Lower leg skin (tissue), 4 donors: ENCODE data around the gene TMEM150B. TPM values are rescaled to one million over a fixed set of nuclear protein-coding genes. Genes with fewer than 3 reads are reported as not detected.

Experiments used
- DNase-seq, 2 donors: peaks; one replicate each; pipeline ENCODE4 v3.0.0-alpha.2; 2019; ENCODE audit warnings: low spot score in 2 of 2
- H3K4me3 ChIP-seq: fragments of 200-600 bp; sonication (generic); 2 replicates; pipeline ENCODE4 v1.5.1; 2017; ENCODE audit warnings: mild to moderate bottlenecking, low read depth; ENCODE audit not compliant: poor library complexity, severe bottlenecking
- POLR2A ChIP-seq, 2 donors: fragments of 450-650 bp; IDR thresholded peaks; one replicate each; pipeline ENCODE4 v1.6.1; 2016 to 2017; ENCODE audit warnings: antibody characterized with exemption in 2 of 2, mild to moderate bottlenecking in 1 of 2, moderate library complexity in 1 of 2
- WGBS, 2 donors: methylation state at CpG; one replicate each; pipeline ENCODE4 v1.1.5; 2018; 5-methylcytosine and 5-hydroxymethylcytosine counted together
- intact Hi-C: fragments of 100-400 bp; cut with DNase I; formaldehyde crosslinking; loops from one replicate; pipeline ENCODE4 v1.15.0; 2023; ENCODE audit warnings: low total_unique reads
- total RNA-seq, 4 donors: library from RNA; depleted of rRNA; stranded (reverse); fragments of >200 nt; gene quantifications; one replicate each; pipeline ENCODE4 v1.1.0, GENCODE V29; 2016
- TF ChIP-seq, protein P1 (sequence below), 3 donors: fragments of 450-650 bp; IDR thresholded peaks; one replicate each; pipeline ENCODE4 v1.5.1; 2016; ENCODE audit warnings: antibody characterized with exemption in 3 of 3, mild to moderate bottlenecking in 3 of 3, moderate library complexity in 2 of 3

TMEM150B gene, protein sequence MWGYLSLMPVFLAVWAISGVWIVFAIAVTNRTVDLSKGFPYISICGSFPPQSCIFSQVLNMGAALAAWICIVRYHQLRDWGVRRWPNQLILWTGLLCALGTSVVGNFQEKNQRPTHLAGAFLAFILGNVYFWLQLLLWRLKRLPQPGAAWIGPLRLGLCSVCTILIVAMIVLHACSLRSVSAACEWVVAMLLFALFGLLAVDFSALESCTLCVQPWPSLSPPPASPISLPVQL
- total RNA-seq, result under 1 TPM in 1 of 4 donors, not detected in 3; 0.58 TPM

DNA sequence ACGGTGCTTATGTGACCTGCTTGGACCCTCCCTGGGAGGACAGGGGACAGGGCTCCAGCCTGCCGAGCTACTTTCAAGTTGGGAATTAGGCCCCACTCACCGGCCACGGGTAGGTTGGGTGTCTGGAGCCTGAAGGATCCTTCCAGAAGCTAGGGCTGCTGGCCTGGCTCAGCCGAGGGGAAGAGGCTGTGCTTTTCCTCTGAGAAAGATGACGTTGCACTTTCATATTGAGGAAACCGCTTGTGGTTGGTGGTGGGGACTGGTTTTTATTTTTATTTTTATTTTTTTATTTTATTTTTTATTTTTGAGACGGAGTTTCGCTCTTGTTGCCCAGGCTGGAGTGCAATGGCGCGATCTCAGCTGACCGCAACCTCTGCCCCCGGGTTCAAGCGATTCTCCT lies at the start of gene TMEM150B:
TSS of gene TMEM150B (minus strand) at position 170 of the 400 bp plus-strand sequence. CDS start 4,305 bp downstream, outside the sequence.
- TF ChIP-seq, protein P1, sequence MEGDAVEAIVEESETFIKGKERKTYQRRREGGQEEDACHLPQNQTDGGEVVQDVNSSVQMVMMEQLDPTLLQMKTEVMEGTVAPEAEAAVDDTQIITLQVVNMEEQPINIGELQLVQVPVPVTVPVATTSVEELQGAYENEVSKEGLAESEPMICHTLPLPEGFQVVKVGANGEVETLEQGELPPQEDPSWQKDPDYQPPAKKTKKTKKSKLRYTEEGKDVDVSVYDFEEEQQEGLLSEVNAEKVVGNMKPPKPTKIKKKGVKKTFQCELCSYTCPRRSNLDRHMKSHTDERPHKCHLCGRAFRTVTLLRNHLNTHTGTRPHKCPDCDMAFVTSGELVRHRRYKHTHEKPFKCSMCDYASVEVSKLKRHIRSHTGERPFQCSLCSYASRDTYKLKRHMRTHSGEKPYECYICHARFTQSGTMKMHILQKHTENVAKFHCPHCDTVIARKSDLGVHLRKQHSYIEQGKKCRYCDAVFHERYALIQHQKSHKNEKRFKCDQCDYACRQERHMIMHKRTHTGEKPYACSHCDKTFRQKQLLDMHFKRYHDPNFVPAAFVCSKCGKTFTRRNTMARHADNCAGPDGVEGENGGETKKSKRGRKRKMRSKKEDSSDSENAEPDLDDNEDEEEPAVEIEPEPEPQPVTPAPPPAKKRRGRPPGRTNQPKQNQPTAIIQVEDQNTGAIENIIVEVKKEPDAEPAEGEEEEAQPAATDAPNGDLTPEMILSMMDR (IDR thresholded peaks at IDR 0.05), result no peak
- H3K4me3 ChIP-seq, result no peak within 1 kb of the TSS
- DNase-seq, result no peak
- 76 to 78% methylated on average over 14 of the region's 14 CpGs for WGBS, 2 donors
- intact Hi-C loops, result no loop called here

DNA sequence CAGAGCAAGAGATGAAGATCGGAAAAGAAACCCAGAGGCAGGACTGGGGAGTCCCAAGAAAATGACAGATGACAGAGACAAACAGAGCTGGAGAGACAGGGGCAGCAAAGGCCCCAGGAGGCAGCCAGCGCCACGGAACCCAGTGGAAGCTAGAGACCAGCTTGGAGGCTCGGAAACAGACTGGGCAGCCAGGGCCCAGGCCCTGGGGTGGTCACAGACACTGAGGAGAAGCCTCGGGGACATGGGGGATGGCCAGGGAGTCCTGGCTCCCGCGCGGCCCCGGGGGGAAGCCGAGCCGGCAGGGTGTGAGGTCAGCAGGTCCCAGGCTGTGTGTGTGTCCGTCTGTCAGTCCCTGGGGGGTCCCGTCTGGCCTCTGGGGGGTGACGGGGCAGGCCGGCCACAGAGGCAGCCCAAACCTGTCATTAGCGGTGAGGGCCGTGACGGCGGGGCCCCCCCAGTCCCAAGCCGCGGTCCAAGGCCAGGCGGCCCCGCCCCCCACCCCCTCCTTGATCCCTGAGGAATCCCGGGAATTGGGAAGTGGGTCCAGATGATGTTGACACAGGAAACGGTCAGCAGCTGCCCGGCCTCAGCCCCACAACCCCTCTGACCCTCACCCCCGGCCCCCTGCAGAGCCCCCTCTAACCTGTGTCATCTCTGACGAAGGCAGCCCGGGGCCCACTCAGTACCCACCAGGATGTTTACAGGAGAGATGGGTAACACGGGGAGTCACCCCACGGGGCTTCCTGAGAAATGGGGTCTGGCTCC lies 49.0 kb upstream of the TMEM150B start:
- DNase-seq, result no peak
- 16 to 25% methylated on average over 15 to 22 of the region's 31 CpGs for WGBS, 2 donors
- intact Hi-C loops, result no loop called here
- no peak overlapping the region for H3K4me3 ChIP-seq
- TF ChIP-seq, protein P1 (IDR thresholded peaks at IDR 0.05), result no peak
- TF ChIP-seq POLR2A (IDR thresholded peaks at IDR 0.05), result no peak

DNA sequence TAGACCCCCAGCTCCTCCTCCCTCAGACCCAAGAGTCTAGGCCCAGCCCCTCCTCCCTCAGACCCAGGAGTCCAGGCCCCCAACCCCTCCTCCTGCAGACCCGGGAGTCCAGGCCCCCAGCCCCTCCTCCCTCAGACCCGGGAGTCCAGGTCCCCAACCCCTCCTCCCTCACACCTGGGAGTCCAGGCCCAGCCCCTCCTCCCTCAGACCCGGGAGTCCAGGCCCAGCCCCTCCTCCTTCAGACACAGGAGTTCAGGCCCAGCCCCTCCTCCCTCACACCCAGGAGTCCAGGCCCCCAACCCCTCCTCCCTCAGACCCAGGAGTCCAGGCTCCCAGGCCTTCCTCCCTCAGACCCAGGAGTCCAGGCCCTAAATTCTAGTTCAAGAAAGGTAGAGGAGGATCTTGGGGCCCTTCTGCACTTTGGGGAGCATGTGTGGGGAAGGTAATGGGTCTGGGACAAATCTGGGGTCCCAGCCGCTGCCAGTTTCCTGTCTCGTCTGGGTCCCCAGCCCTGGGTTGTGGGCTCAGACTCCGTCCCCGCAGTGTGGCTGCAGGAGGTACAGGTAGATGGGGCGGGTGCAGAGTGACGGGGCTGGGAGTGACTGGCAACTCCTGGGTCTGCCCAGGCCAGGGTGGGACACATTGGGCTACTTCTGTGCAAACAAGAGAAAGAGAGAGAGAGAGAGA lies 48.3 kb upstream of the TMEM150B start:
- intact Hi-C loops, result no loop called here
- no peak overlapping the region for H3K4me3 ChIP-seq
- 59 to 61% methylated on average over 7 to 9 of the region's 9 CpGs for WGBS, 2 donors
- no peak for DNase-seq
- TF ChIP-seq POLR2A (IDR thresholded peaks at IDR 0.05), result no peak
- TF ChIP-seq, protein P1 (IDR thresholded peaks at IDR 0.05), result no peak

DNA sequence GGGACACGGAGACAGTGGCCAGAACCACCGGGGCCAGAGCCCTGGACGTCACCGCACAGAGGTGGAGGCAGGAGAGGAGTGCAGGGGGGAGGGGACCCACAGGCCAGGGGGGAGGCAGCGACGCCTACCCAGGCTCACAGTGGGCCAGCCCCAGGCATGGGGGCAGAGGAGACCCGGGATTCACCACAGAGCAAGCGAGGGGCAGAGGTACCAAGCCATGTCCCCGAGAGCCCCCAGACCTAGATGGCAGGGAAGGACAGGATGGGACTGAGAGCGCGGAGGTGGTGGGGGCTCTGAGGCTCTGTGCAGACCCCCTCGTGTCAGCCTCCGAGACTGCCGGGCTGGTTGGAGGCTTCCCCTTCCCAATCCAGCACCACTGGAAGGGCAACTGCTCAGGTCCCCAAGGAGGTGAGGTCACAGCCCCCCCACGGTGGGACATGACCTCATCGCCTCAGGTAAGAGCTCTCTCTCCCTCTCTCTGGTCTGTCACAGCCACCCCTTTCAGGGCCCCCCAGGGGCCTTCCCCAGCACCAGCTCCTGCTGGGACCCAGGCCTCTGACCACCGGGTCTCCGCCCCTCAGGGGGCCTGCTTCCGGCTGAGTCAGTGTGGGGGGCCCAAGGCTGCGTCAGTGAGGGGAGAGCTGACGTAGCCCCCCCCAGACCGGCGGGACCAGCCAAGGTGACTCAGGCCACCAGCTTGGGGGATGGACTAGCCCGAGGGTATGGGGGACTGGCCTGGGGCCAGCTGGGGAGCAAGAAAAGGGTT lies 47.4 kb upstream of the TMEM150B start:
- no peak for DNase-seq
- 34% methylated on average over 23 to 24 of the region's 24 CpGs for WGBS, 2 donors
- intact Hi-C loops, result no loop called here
- TF ChIP-seq, protein P1 (IDR thresholded peaks at IDR 0.05), result no peak
- no peak for TF ChIP-seq POLR2A (IDR thresholded peaks at IDR 0.05)
- H3K4me3 ChIP-seq, result no peak overlapping the region

DNA sequence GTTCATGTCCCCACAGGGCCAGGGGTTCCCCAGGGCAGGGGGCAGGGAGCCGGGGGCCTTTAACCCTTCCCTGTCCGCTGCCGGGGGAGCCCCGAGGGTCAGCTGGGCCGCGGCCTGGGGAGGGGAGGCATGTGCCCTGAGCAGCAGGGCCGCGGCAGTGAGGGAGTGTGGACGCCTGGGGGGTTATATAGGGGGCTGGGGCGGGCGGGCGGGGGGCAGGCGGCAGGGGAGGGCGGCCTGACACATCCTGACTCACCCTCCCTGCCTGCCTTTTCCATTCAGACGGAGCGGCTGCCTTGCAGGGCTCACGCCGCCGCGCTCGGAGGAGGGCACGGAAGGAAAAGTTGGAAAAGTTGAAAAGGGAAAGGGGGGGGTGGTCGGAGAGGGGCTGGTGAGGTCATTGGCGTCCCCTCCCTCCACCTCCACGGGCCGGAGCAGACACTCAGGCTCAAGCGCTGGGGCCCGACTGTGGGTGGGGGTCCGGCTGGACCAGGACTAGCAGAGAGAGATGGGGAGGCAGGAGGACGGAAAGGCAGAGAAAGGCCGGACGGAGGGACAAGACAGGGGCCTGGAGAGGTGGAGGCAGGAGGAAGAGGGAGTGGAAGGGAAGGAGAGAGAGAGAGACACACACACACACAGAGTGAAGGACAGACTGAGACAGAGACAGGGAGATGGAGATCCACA lies 45.3 kb upstream of the TMEM150B start, which contains the start of gene IL11:
TSS of gene IL11 (minus strand) at position 159 of the 684 bp plus-strand sequence. CDS start at position 6, 153 bp downstream.
- 8 to 13% methylated on average over 23 to 26 of the region's 32 CpGs for WGBS, 2 donors
- no peak for DNase-seq
- intact Hi-C loops, result no loop called here
- TF ChIP-seq, protein P1 (IDR thresholded peaks at IDR 0.05), result no peak
- no peak for TF ChIP-seq POLR2A (IDR thresholded peaks at IDR 0.05)
- H3K4me3 ChIP-seq, result no peak within 1 kb of the TSS
